Endodermal cell (in vitro differentiated cells): ENCODE results near the gene GRID1. TPM values are rescaled to one million over a fixed set of nuclear protein-coding genes. Genes with fewer than 3 reads are reported as not detected.

Experiments
- DNase-seq: peaks from one replicate; pipeline ENCODE4 v3.0.0-alpha.2; 2017
- H3K27ac ChIP-seq: 2 replicates; pipeline ENCODE4 v1.5.1; 2013; ENCODE audit warnings: mild to moderate bottlenecking, low read depth, low read length, moderate library complexity
- H3K27me3 ChIP-seq: 2 replicates; pipeline ENCODE4 v1.6.1; 2013; ENCODE audit warnings: mild to moderate bottlenecking, low read length, moderate library complexity; ENCODE audit not compliant: insufficient read depth, control insufficient read depth, poor library complexity, severe bottlenecking
- H3K36me3 ChIP-seq: 2 replicates; pipeline ENCODE4 v1.7.0; 2013; ENCODE audit warnings: mild to moderate bottlenecking, low read length, moderate library complexity; ENCODE audit not compliant: control insufficient read depth, insufficient read depth
- H3K4me1 ChIP-seq: one replicate; pipeline ENCODE4 v1.7.0; 2013; ENCODE audit warnings: low read length; ENCODE audit not compliant: control insufficient read depth, insufficient read depth
- H3K4me3 ChIP-seq: 2 replicates; pipeline ENCODE4 v1.5.1; 2013; ENCODE audit warnings: mild to moderate bottlenecking, low read length, moderate library complexity
- H3K9ac ChIP-seq: 2 replicates; pipeline ENCODE4 v1.6.1; 2013; ENCODE audit warnings: mild to moderate bottlenecking, low read length, moderate library complexity; ENCODE audit not compliant: poor library complexity, severe bottlenecking; ENCODE audit errors: extremely low read depth
- H3K9me3 ChIP-seq: 2 replicates; pipeline ENCODE4 v1.6.1; 2013; ENCODE audit warnings: mild to moderate bottlenecking, low read length, moderate library complexity; ENCODE audit not compliant: control insufficient read depth
- H3K27ac Mint-ChIP-seq: 2 replicates; pipeline ENCODE4 v1.8.0; 2020; ENCODE audit warnings: mixed read lengths
- H3K27me3 Mint-ChIP-seq: 2 replicates; pipeline ENCODE4 v1.8.0; 2021; ENCODE audit warnings: mild to moderate bottlenecking, mixed read lengths; ENCODE audit not compliant: insufficient read depth
- H3K36me3 Mint-ChIP-seq: 2 replicates; pipeline ENCODE4 v1.8.0; 2020; ENCODE audit warnings: low read depth, mixed read lengths
- H3K4me1 Mint-ChIP-seq: 2 replicates; pipeline ENCODE4 v1.8.0; 2020; ENCODE audit warnings: mixed read lengths
- H3K4me3 Mint-ChIP-seq: 2 replicates; pipeline ENCODE4 v1.8.0; 2020; ENCODE audit warnings: mild to moderate bottlenecking, moderate library complexity, mixed read lengths
- H3K9me3 Mint-ChIP-seq: 2 replicates; pipeline ENCODE4 v1.8.0; 2020; ENCODE audit warnings: mild to moderate bottlenecking, mixed read lengths
- WGBS, 2 experiments: methylation state at CpG; one replicate each; pipeline versions ENCODE4 v1.1.5 to v1.1.7; 2013; ENCODE audit warnings: missing lambda C conversion rate in 2 of 2, mixed read lengths in 1 of 2; ENCODE audit not compliant: insufficient coverage in 1 of 2, insufficient read length in 1 of 2; 5-methylcytosine and 5-hydroxymethylcytosine counted together
- total RNA-seq, 2 donors: library from RNA; stranded (reverse); fragmentation: NEBNext Ultra II Directional in 1 of 2; extraction: Animal tissue kit (Norgen Biotek cat#: 25700) in 1 of 2; gene quantifications; 2 replicates in 1 of 2; 3 replicates in 1 of 2; pipeline ENCODE4 v1.2.1, GENCODE V29; 2021
- TF ChIP-seq, protein P1 (sequence below): fragments of 200-600 bp; sonication (generic); conservative IDR thresholded peaks from 2 replicates; pipeline ENCODE4 v1.5.0; 2021; ENCODE audit warnings: antibody characterized with exemption, mild to moderate bottlenecking

The GRID1 gene
- total RNA-seq, 2 donors from 2014 or later, result 0.13 to 0.53 TPM

DNA sequence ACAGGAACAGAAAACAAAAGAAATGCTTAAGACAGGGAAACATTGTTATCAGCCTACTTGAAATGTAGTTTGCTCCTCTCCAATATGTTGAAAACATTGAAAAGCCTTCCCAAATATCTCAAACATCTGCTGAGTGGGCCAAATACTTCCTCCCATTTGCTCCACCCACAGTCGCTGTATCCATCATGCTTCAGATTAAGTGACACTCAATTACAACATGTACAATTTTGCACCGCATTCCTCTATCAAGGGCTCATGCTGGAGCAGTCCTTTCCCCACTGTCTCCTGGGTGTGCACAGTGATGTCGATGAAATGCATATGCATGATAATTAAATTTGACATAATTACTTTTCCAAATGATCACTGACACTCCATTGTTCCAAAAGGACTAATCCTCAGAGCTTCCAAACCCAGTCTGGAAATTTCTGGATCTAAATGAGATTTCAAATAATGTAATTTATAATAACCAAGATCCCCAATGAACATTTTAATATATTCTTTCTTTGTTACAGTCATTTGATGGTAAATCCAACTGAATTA, 604.6 kb downstream of the GRID1 start:
- Histone ChIP-seq H3K36me3 (no peaks in the 10 kb centered on the region), H3K27ac (no peak overlapping the region), H3K9me3 (no peaks in the 10 kb centered on the region), H3K4me1 (peaks cover 13% of the 10 kb centered on the region), H3K9ac (no peak overlapping the region), H3K4me3 (no peak overlapping the region), H3K27me3 (no peaks in the 10 kb centered on the region)
- H3K4me3 Mint-ChIP-seq, result no peak overlapping the region
- peaks cover 27% of the 10 kb centered on the region for H3K4me1 Mint-ChIP-seq
- H3K36me3 Mint-ChIP-seq, result no peaks in the 10 kb centered on the region
- TF ChIP-seq, protein P1, sequence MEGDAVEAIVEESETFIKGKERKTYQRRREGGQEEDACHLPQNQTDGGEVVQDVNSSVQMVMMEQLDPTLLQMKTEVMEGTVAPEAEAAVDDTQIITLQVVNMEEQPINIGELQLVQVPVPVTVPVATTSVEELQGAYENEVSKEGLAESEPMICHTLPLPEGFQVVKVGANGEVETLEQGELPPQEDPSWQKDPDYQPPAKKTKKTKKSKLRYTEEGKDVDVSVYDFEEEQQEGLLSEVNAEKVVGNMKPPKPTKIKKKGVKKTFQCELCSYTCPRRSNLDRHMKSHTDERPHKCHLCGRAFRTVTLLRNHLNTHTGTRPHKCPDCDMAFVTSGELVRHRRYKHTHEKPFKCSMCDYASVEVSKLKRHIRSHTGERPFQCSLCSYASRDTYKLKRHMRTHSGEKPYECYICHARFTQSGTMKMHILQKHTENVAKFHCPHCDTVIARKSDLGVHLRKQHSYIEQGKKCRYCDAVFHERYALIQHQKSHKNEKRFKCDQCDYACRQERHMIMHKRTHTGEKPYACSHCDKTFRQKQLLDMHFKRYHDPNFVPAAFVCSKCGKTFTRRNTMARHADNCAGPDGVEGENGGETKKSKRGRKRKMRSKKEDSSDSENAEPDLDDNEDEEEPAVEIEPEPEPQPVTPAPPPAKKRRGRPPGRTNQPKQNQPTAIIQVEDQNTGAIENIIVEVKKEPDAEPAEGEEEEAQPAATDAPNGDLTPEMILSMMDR, result no peak
- DNase-seq, result no peak
- H3K27ac Mint-ChIP-seq, result no peak overlapping the region
- no peaks in the 10 kb centered on the region for H3K27me3 Mint-ChIP-seq
- 89 to 96% methylated on average over 2 to 3 of the region's 3 CpGs for WGBS, 2 experiments
- H3K9me3 Mint-ChIP-seq, result no peaks in the 10 kb centered on the region

DNA sequence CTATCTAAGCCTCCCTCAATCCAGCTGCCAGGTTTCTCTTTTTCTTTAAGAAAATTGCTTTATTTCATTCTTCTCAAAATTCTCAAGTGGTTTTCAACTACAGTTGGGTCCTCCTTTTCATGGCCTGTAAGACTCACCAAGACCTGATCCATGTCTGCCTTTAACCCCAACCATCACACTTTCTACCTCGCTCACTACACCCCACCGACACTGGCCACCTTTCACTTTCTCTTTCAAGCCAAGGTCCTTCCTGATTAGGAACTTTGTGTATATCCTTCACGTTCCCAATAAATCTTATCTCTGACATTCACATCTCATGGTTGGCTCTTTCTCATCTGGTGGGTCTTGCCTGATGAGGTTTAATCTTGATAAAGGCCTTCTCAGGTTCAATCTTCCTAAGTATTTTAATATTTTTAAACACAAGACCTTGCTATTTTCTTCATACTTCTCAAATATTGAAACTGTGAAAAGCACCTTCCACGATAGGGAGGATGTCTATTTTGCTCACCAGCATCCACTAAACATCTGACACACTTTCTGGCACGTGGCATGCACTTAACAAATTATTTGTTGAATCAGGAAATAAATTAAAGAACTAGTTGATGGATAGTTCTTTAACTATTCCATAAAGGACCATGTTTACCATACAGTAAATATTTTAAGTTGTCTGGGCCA, 624.8 kb downstream of the GRID1 start:
- TF ChIP-seq, protein P1, result no peak
- no peaks in the 10 kb centered on the region for H3K9me3 Mint-ChIP-seq
- no peaks in the 10 kb centered on the region for H3K27me3 ChIP-seq
- no peaks in the 10 kb centered on the region for H3K4me1 ChIP-seq
- no peak overlapping the region for H3K9ac ChIP-seq
- H3K36me3 Mint-ChIP-seq, result no peaks in the 10 kb centered on the region
- H3K27ac Mint-ChIP-seq, result no peak overlapping the region
- H3K36me3 ChIP-seq, result no peaks in the 10 kb centered on the region
- DNase-seq, result no peak
- no peaks in the 10 kb centered on the region for H3K9me3 ChIP-seq
- no peak overlapping the region for H3K4me3 Mint-ChIP-seq
- no peak overlapping the region for H3K27ac ChIP-seq
- no peak overlapping the region for H3K4me3 ChIP-seq
- peaks cover 2% of the 10 kb centered on the region for H3K27me3 Mint-ChIP-seq
- WGBS, 2 experiments, result 94 to 100% methylated on average over 1 to 4 of the region's 5 CpGs
- H3K4me1 Mint-ChIP-seq, result peaks cover 6% of the 10 kb centered on the region

DNA sequence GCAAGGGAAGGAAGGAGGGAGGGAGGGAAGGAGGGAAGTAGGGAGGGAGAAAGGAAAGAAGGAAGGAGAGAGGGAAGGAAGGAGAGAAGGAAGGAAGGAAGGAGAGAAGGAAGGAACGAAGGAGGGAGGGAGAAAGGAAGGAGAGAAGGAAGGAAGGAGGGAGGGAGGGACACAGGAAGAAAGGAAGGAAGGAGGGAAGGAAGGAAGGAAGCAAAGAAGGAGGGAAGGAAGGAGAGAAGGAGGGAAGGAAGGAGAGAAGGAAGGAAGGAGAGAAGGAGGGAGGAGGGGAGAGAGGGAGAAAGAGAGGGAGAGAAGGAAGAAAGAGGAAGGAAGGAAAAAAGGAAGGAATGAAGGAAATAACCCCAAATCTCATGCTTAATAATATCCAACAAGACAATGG, 630.6 kb downstream of the GRID1 start:
- H3K4me3 ChIP-seq, result no peak overlapping the region
- Mint-ChIP-seq H3K9me3 (no peaks in the 10 kb centered on the region), H3K27me3 (peaks cover 9% of the 10 kb centered on the region), H3K27ac (no peak overlapping the region), H3K4me3 (no peak overlapping the region), H3K4me1 (no peaks in the 10 kb centered on the region), H3K36me3 (no peaks in the 10 kb centered on the region)
- no peak overlapping the region for H3K9ac ChIP-seq
- no peaks in the 10 kb centered on the region for H3K4me1 ChIP-seq
- H3K36me3 ChIP-seq, result no peaks in the 10 kb centered on the region
- H3K9me3 ChIP-seq, result no peaks in the 10 kb centered on the region
- 77 to 93% methylated on average over 1 of the region's 1 CpG for WGBS, 2 experiments
- TF ChIP-seq, protein P1, result no peak
- no peaks in the 10 kb centered on the region for H3K27me3 ChIP-seq
- no peak overlapping the region for H3K27ac ChIP-seq
- DNase-seq, result no peak
